H9 (cell line): Measurements from ENCODE around the gene RASL10B. TPM values are rescaled to one million over a fixed set of nuclear protein-coding genes. Genes with fewer than 3 reads are reported as not detected.
A peak's percentile ranks its signal among the peaks of the same experiment; 100 is the strongest.

ENCODE experiments used
- DNase-seq: peaks from one replicate; pipeline ENCODE4 v3.0.0-alpha.2; 2017
- H2AFZ ChIP-seq: one replicate; pipeline ENCODE4 v1.6.1; 2013; ENCODE audit warnings: mild to moderate bottlenecking, low read length, control low read depth, moderate library complexity
- H2AK5ac ChIP-seq: 2 replicates; pipeline ENCODE4 v1.6.1; 2013; ENCODE audit warnings: low read length, control low read depth, mixed read lengths; ENCODE audit not compliant: insufficient read length
- H2BK120ac ChIP-seq: one replicate; pipeline ENCODE4 v1.6.1; 2013; ENCODE audit warnings: low read depth, mild to moderate bottlenecking, low read length, control low read depth, inconsistent platforms; ENCODE audit not compliant: poor library complexity, severe bottlenecking
- H2BK12ac ChIP-seq: 2 replicates; pipeline ENCODE4 v1.6.1; 2013; ENCODE audit warnings: low read length, control low read depth, mixed read lengths, low read depth; ENCODE audit not compliant: insufficient read length
- H2BK15ac ChIP-seq: 2 replicates; pipeline ENCODE4 v1.6.1; 2013; ENCODE audit warnings: low read depth, low read length, control low read depth
- H2BK20ac ChIP-seq: one replicate; pipeline ENCODE4 v1.6.1; 2013; ENCODE audit warnings: low read depth, mild to moderate bottlenecking, low read length, control low read depth, inconsistent platforms; ENCODE audit not compliant: poor library complexity, severe bottlenecking
- H2BK5ac ChIP-seq: 2 replicates; pipeline ENCODE4 v1.6.1; 2013; ENCODE audit warnings: low read length, control low read depth, mixed read lengths; ENCODE audit not compliant: insufficient read length
- H3K14ac ChIP-seq: 2 replicates; pipeline ENCODE4 v1.6.1; 2013; ENCODE audit warnings: low read length, control low read depth; ENCODE audit not compliant: insufficient read depth
- H3K18ac ChIP-seq: 2 replicates; pipeline ENCODE4 v1.6.1; 2013; ENCODE audit warnings: low read depth, mild to moderate bottlenecking, mixed read lengths, low read length, control low read depth; ENCODE audit not compliant: insufficient read length
- H3K23ac ChIP-seq: 2 replicates; pipeline ENCODE4 v1.6.1; 2013; ENCODE audit warnings: low read length, control low read depth, mixed read lengths, low read depth; ENCODE audit not compliant: insufficient read length
- H3K23me2 ChIP-seq: 2 replicates; pipeline ENCODE4 v1.6.1; 2013; ENCODE audit warnings: low read depth, mild to moderate bottlenecking, mixed read lengths, low read length, control low read depth; ENCODE audit not compliant: insufficient read length, poor library complexity, severe bottlenecking
- H3K27ac ChIP-seq: 2 replicates; pipeline ENCODE4 v1.5.1; 2013; ENCODE audit warnings: low read length, control low read depth, mixed read lengths, low read depth; ENCODE audit not compliant: insufficient read length
- H3K27me3 ChIP-seq: 2 replicates; pipeline ENCODE4 v1.6.1; 2013; ENCODE audit warnings: low read length, control low read depth, inconsistent platforms; ENCODE audit not compliant: insufficient read depth
- H3K4ac ChIP-seq: 2 replicates; pipeline ENCODE4 v1.6.1; 2013; ENCODE audit warnings: low read depth, mild to moderate bottlenecking, control low read depth, inconsistent platforms, low read length, moderate library complexity
- H3K4me1 ChIP-seq: 2 replicates; pipeline ENCODE4 v1.6.1; 2013; ENCODE audit warnings: low read length, control low read depth, inconsistent platforms; ENCODE audit not compliant: insufficient read depth
- H3K4me2 ChIP-seq: 2 replicates; pipeline ENCODE4 v1.6.1; 2013; ENCODE audit warnings: low read length, control low read depth, mixed read lengths; ENCODE audit not compliant: insufficient read length, insufficient read depth
- H3K56ac ChIP-seq: 2 replicates; pipeline ENCODE4 v1.6.1; 2013; ENCODE audit warnings: low read depth, mild to moderate bottlenecking, mixed read lengths, low read length, control low read depth; ENCODE audit not compliant: insufficient read length
- H3K79me1 ChIP-seq: 2 replicates; pipeline ENCODE4 v1.6.1; 2013; ENCODE audit warnings: low read depth, mild to moderate bottlenecking, moderate library complexity, low read length, control low read depth, inconsistent platforms; ENCODE audit not compliant: insufficient read depth, poor library complexity, severe bottlenecking
- H3K79me2 ChIP-seq: 2 replicates; pipeline ENCODE4 v1.6.1; 2013; ENCODE audit warnings: low read length, control low read depth, inconsistent platforms; ENCODE audit not compliant: insufficient read depth
- H3K9ac ChIP-seq: 2 replicates; pipeline ENCODE4 v1.6.1; 2013; ENCODE audit warnings: low read length, control low read depth, mixed read lengths; ENCODE audit not compliant: insufficient read length; ENCODE audit errors: extremely low read depth
- H3K9me3 ChIP-seq: one replicate; pipeline ENCODE4 v1.6.1; 2013; ENCODE audit warnings: low read depth, low read length, inconsistent platforms; ENCODE audit not compliant: control insufficient read depth
- H3T11ph ChIP-seq: one replicate; pipeline ENCODE4 v1.6.1; 2013; ENCODE audit warnings: mild to moderate bottlenecking, low read length, control low read depth, inconsistent platforms
- H4K20me1 ChIP-seq: one replicate; pipeline ENCODE4 v1.6.1; 2013; ENCODE audit not compliant: control insufficient read depth, insufficient read length, insufficient read depth
- H4K5ac ChIP-seq: 2 replicates; pipeline ENCODE4 v1.6.1; 2013; ENCODE audit warnings: low read depth, mild to moderate bottlenecking, mixed read lengths, low read length, control low read depth; ENCODE audit not compliant: insufficient read length
- H4K8ac ChIP-seq: replicated peaks from 2 replicates; pipeline ENCODE4 v1.6.1; 2013; ENCODE audit warnings: low read length, control low read depth, mixed read lengths, low read depth; ENCODE audit not compliant: insufficient read length
- H4K91ac ChIP-seq: 2 replicates; pipeline ENCODE4 v1.6.1; 2013; ENCODE audit warnings: low read depth, mild to moderate bottlenecking, moderate library complexity, mixed read lengths, low read length, control low read depth; ENCODE audit not compliant: insufficient read length
- H3K27ac Mint-ChIP-seq, 3 experiments: 2 replicates in 2 of 3; 3 replicates in 1 of 3; pipeline ENCODE4 v1.8.0; 2020 to 2021; ENCODE audit warnings: mixed read lengths in 3 of 3, mild to moderate bottlenecking in 1 of 3, moderate library complexity in 1 of 3
- H3K27me3 Mint-ChIP-seq: 2 replicates; pipeline ENCODE4 v1.8.0; 2021; ENCODE audit warnings: low read depth, mild to moderate bottlenecking, moderate library complexity, mixed read lengths
- H3K36me3 Mint-ChIP-seq, 3 experiments: 2 replicates in 2 of 3; 3 replicates in 1 of 3; pipeline ENCODE4 v1.8.0; 2020 to 2021; ENCODE audit warnings: low read depth in 3 of 3, mixed read lengths in 3 of 3; ENCODE audit not compliant: insufficient read depth in 1 of 3
- H3K4me1 Mint-ChIP-seq, 2 experiments: 2 replicates each; pipeline ENCODE4 v1.8.0; 2020; ENCODE audit warnings: mixed read lengths in 2 of 2
- H3K4me3 Mint-ChIP-seq, 2 experiments: 2 replicates in 1 of 2; 3 replicates in 1 of 2; pipeline ENCODE4 v1.8.0; 2020 to 2021; ENCODE audit warnings: mild to moderate bottlenecking in 2 of 2, mixed read lengths in 2 of 2, moderate library complexity in 1 of 2
- H3K9me3 Mint-ChIP-seq, 2 experiments: 2 replicates in 1 of 2; 3 replicates in 1 of 2; pipeline ENCODE4 v1.8.0; 2020; ENCODE audit warnings: mild to moderate bottlenecking in 2 of 2, mixed read lengths in 2 of 2, moderate library complexity in 1 of 2
- WGBS: extraction: QIAGEN DNeasy Blood & Tissue Kit; methylation state at CpG from one replicate; pipeline ENCODE4 v1.1.7; 2013; ENCODE audit warnings: missing lambda C conversion rate, low lambda C conversion rate, mixed read lengths; ENCODE audit not compliant: insufficient read length; ENCODE audit errors: extremely low coverage; 5-methylcytosine and 5-hydroxymethylcytosine counted together
- total RNA-seq: library from RNA; stranded (reverse); gene quantifications from 2 replicates; pipeline ENCODE4 v1.2.1, GENCODE V29; 2021
- TF ChIP-seq, protein P1 (sequence below): fragments of 200-600 bp; sonication (generic); conservative IDR thresholded peaks from 3 replicates; pipeline ENCODE4 v1.8.0; 2021; ENCODE audit warnings: antibody characterized with exemption, mild to moderate bottlenecking

The RASL10B gene
- total RNA-seq, 1 experiment from 2014 or later: 15.9 TPM

DNA sequence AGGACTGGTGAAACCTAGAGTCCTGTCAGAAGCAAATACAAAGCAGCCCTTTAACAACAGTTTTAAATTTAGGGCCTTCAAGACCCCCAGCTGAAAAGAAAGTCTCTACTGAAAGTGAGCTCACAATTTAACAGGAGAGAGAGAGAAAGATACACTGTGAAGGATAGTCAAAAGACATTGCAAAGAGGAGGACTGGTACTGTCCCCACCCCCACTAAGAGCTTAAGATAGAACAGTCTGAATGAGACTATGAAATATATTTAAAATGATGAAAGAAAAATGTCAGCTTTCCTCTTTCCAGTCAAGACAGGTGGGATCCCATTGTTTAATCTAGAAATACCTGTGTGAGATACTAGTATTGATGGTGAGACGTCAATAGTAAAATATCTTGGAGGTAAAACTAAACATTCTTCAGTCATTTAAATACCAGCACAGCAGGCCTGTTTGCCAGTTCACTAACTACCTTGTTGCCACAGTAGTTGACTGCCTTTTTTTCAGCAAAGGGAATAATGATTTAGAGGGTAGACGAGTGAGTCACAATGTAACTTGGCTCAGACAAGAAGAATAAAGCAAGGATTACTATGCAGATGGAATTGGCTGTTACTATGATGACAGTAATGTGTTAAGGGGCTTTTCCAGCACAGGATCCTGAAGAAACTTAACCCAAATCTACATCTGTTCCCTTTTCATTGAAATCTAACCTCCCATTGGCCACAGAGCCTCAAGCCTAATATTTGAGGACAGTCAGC is 47.2 kb upstream of the RASL10B start:
- TF ChIP-seq, protein P1, sequence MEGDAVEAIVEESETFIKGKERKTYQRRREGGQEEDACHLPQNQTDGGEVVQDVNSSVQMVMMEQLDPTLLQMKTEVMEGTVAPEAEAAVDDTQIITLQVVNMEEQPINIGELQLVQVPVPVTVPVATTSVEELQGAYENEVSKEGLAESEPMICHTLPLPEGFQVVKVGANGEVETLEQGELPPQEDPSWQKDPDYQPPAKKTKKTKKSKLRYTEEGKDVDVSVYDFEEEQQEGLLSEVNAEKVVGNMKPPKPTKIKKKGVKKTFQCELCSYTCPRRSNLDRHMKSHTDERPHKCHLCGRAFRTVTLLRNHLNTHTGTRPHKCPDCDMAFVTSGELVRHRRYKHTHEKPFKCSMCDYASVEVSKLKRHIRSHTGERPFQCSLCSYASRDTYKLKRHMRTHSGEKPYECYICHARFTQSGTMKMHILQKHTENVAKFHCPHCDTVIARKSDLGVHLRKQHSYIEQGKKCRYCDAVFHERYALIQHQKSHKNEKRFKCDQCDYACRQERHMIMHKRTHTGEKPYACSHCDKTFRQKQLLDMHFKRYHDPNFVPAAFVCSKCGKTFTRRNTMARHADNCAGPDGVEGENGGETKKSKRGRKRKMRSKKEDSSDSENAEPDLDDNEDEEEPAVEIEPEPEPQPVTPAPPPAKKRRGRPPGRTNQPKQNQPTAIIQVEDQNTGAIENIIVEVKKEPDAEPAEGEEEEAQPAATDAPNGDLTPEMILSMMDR: no peak
- no peaks in the 10 kb centered on the region for H3K79me1 ChIP-seq
- 0 out of 2 replicates have a peak, but pooled peaks cover 4% of the 10 kb centered on the region for H3K4me1 ChIP-seq
- H2BK12ac ChIP-seq: no peak overlapping the region
- H3K9ac ChIP-seq: no peak overlapping the region
- H3K23ac ChIP-seq: no peak overlapping the region
- H2AFZ ChIP-seq: no peak overlapping the region
- Mint-ChIP-seq H3K36me3 (peaks cover 16 to 54% (median 39%) of the 10 kb centered on the region in 3 experiments; a peak in 6 of 7 replicates), H3K27me3 (no peaks in the 10 kb centered on the region), H3K4me1 (peaks cover 22 to 23% of the 10 kb centered on the region in 2 experiments), H3K4me3 (peak overlapping the region in 1 of 2 experiments; percentile 10; a peak in 1 of 5 replicates), H3K27ac (peak overlapping the region; percentile 32 to 72 (median 68); a peak in 4 of 7 replicates), H3K9me3 (no peaks in the 10 kb centered on the region)
- H2BK5ac ChIP-seq: no peak overlapping the region
- no peak overlapping the region for H2AK5ac ChIP-seq
- WGBS: no CpG with 5 or more reads among the region's 2 CpGs
- H3K9me3 ChIP-seq: no peaks in the 10 kb centered on the region
- no peaks in the 10 kb centered on the region for H4K20me1 ChIP-seq
- peak; percentile 39 for DNase-seq
- H3K18ac ChIP-seq: no peak overlapping the region
- H2BK20ac ChIP-seq: no peak overlapping the region
- H4K8ac ChIP-seq: no peak overlapping the region
- H2BK120ac ChIP-seq: no peak overlapping the region
- no peak overlapping the region for H2BK15ac ChIP-seq
- no peak overlapping the region for H3K14ac ChIP-seq
- no peaks in the 10 kb centered on the region for H3K79me2 ChIP-seq
- H3K23me2 ChIP-seq: no peaks in the 10 kb centered on the region
- no peak overlapping the region for H3K27ac ChIP-seq
- no peak overlapping the region for H4K91ac ChIP-seq
- no peak overlapping the region for H3K4ac ChIP-seq
- no peak overlapping the region for H3T11ph ChIP-seq
- no peaks in the 10 kb centered on the region for H3K27me3 ChIP-seq
- H4K5ac ChIP-seq: no peak overlapping the region
- no peak overlapping the region for H3K4me2 ChIP-seq
- H3K56ac ChIP-seq: no peak overlapping the region
